Neural cell (in vitro differentiated cells): ENCODE measurements around the gene ISL2. TPM values are rescaled to one million over a fixed set of nuclear protein-coding genes. Genes with fewer than 3 reads are reported as not detected.

Source experiments
- H2AFZ ChIP-seq: fragments of 200-600, 300-800 bp; sonication (generic), shearing (Covaris generic); 2 replicates; pipeline ENCODE4 v1.6.0; 2014; ENCODE audit warnings: low read depth, mild to moderate bottlenecking, antibody characterized with exemption, low read length, moderate library complexity
- H3F3A ChIP-seq: fragments of 200-600 bp; shearing (Covaris generic); 2 replicates; pipeline ENCODE4 v1.6.1; 2016; ENCODE audit warnings: mild to moderate bottlenecking, moderate library complexity, mixed read lengths, antibody characterized with exemption, low read length; ENCODE audit not compliant: insufficient read depth, poor library complexity, severe bottlenecking
- H3K27ac ChIP-seq: fragments of 200-600, 300-800 bp; sonication (generic), shearing (Covaris generic); 2 replicates; pipeline ENCODE4 v1.5.1; 2014; ENCODE audit warnings: mild to moderate bottlenecking, low read length, moderate library complexity
- H3K27me3 ChIP-seq: fragments of 300-800, 200-600 bp; sonication (generic), shearing (Covaris generic); 2 replicates; pipeline ENCODE4 v1.6.0; 2014; ENCODE audit warnings: mild to moderate bottlenecking, low read depth, low read length, moderate library complexity; ENCODE audit not compliant: insufficient read depth
- H3K36me3 ChIP-seq: fragments of 300-800, 200-600 bp; sonication (generic), shearing (Covaris generic); 2 replicates; pipeline ENCODE4 v1.5.1; 2014; ENCODE audit warnings: mild to moderate bottlenecking, antibody characterized with exemption, low read length, moderate library complexity; ENCODE audit not compliant: insufficient read depth
- H3K4me2 ChIP-seq: fragments of 300-800, 200-600 bp; sonication (generic), shearing (Covaris generic); 2 replicates; pipeline ENCODE4 v1.6.0; 2014; ENCODE audit warnings: mild to moderate bottlenecking, low read length
- H3K4me3 ChIP-seq: fragments of 300-800, 200-600 bp; sonication (generic), shearing (Covaris generic); 2 replicates; pipeline ENCODE4 v1.5.1; 2014; ENCODE audit warnings: mild to moderate bottlenecking, low read length, moderate library complexity
- H3K79me2 ChIP-seq: fragments of 200-600 bp; shearing (Covaris generic); replicated peaks from 2 replicates; pipeline ENCODE4 v1.6.0; 2014; ENCODE audit warnings: mild to moderate bottlenecking, low read length, moderate library complexity; ENCODE audit not compliant: insufficient read depth
- H3K9ac ChIP-seq: fragments of 300-800, 200-600 bp; sonication (generic), shearing (Covaris generic); 2 replicates; pipeline ENCODE4 v1.6.1; 2016; ENCODE audit warnings: mild to moderate bottlenecking, low read length, mixed read lengths
- H3K9me2 ChIP-seq: fragments of 200-600 bp; shearing (Covaris generic); 2 replicates; pipeline ENCODE4 v1.6.1; 2016; ENCODE audit warnings: mild to moderate bottlenecking, low read length, mixed read lengths; ENCODE audit not compliant: insufficient read depth
- H3K9me3 ChIP-seq: fragments of 200-600, 300-800 bp; sonication (generic), shearing (Covaris generic); 2 replicates; pipeline ENCODE4 v1.6.1; 2016; ENCODE audit warnings: mild to moderate bottlenecking, mixed run types, low read length, moderate library complexity, mixed read lengths
- H4K20me1 ChIP-seq: fragments of 200-600 bp; shearing (Covaris generic); 2 replicates; pipeline ENCODE4 v1.6.1; 2016; ENCODE audit warnings: mild to moderate bottlenecking, mixed run types; ENCODE audit not compliant: insufficient read depth
- CTCF ChIP-seq: fragments of 450-650 bp; IDR thresholded peaks from 2 replicates; pipeline ENCODE4 v1.5.1; 2014; ENCODE audit warnings: antibody characterized with exemption, mild to moderate bottlenecking, moderate library complexity; ENCODE audit not compliant: poor library complexity, severe bottlenecking
- EP300 ChIP-seq: fragments of 450-650 bp; conservative IDR thresholded peaks from 2 replicates; pipeline ENCODE4 v1.6.1; 2014; ENCODE audit warnings: antibody characterized with exemption, mild to moderate bottlenecking, moderate library complexity; ENCODE audit not compliant: poor library complexity, severe bottlenecking
- EZH2 ChIP-seq: fragments of 200-600, 300-800 bp; shearing (Covaris generic), sonication (generic); IDR thresholded peaks from 2 replicates; pipeline ENCODE4 v1.6.1; 2014; ENCODE audit warnings: antibody characterized with exemption, low read length, borderline replicate concordance, mild to moderate bottlenecking; ENCODE audit not compliant: insufficient read depth, poor library complexity, severe bottlenecking
- MXI1 ChIP-seq: fragments of 450-650 bp; conservative IDR thresholded peaks from 2 replicates; pipeline ENCODE4 v1.6.1; 2014; ENCODE audit warnings: antibody characterized with exemption, mild to moderate bottlenecking; ENCODE audit not compliant: poor library complexity, severe bottlenecking
- POLR2AphosphoS5 ChIP-seq: IDR thresholded peaks from 2 replicates; pipeline ENCODE4 v1.6.1; 2012
- RAD21 ChIP-seq: fragments of 450-650 bp; conservative IDR thresholded peaks from 2 replicates; pipeline ENCODE4 v1.6.1; 2014; ENCODE audit warnings: antibody characterized with exemption, mild to moderate bottlenecking, moderate library complexity
- REST ChIP-seq: IDR thresholded peaks from 2 replicates; pipeline ENCODE4 v1.6.1; 2012; ENCODE audit warnings: borderline replicate concordance
- SMC3 ChIP-seq: fragments of 450-650 bp; conservative IDR thresholded peaks from 2 replicates; pipeline ENCODE4 v1.6.1; 2014; ENCODE audit warnings: antibody characterized with exemption, mild to moderate bottlenecking, moderate library complexity; ENCODE audit not compliant: poor library complexity
- TAF1 ChIP-seq: IDR thresholded peaks from 2 replicates; pipeline ENCODE4 v1.6.1; 2012; ENCODE audit warnings: low read depth
- polyA plus RNA-seq: library from polyadenylated mRNA; depleted of rRNA; stranded (reverse); fragments of >200 nt; gene quantifications from 2 replicates; pipeline ENCODE4 v1.2.3, GENCODE V29; 2014

ISL2 gene
- polyA plus RNA-seq, 1 donor from 2014 or later: not detected

GRCh38 chr15:76320012-76320411 lies 16.6 kb upstream of the ISL2 start:
- H3K9ac ChIP-seq: no peak overlapping the region
- H4K20me1 ChIP-seq: no peaks in the 10 kb centered on the region
- H3K9me2 ChIP-seq: no peaks in the 10 kb centered on the region
- H3K4me2 ChIP-seq: no peak overlapping the region
- no peak overlapping the region for H2AFZ ChIP-seq
- H3F3A ChIP-seq: no peaks in the 10 kb centered on the region
- H3K36me3 ChIP-seq: no peaks in the 10 kb centered on the region
- TF ChIP-seq EP300 (no peak), POLR2AphosphoS5 (no peak), RAD21 (no peak), SMC3 (no peak), MXI1 (no peak), REST (no peak), TAF1 (no peak), EZH2 (no peak), CTCF (no peak)
- no peak overlapping the region for H3K4me3 ChIP-seq
- no peak overlapping the region for H3K27ac ChIP-seq
- no peaks in the 10 kb centered on the region for H3K9me3 ChIP-seq
- H3K27me3 ChIP-seq: no peaks in the 10 kb centered on the region
- no peaks in the 10 kb centered on the region for H3K79me2 ChIP-seq

- Histone ChIP-seq H3K27ac (no peak overlapping the region), H3K27me3 (no peaks in the 10 kb centered on the region), H2AFZ (no peak overlapping the region), H3K36me3 (no peaks in the 10 kb centered on the region), H3K4me2 (no peak overlapping the region), H4K20me1 (no peaks in the 10 kb centered on the region), H3K79me2 (no peaks in the 10 kb centered on the region), H3F3A (no peaks in the 10 kb centered on the region), H3K9ac (no peak overlapping the region), H3K4me3 (no peak overlapping the region), H3K9me2 (no peaks in the 10 kb centered on the region), H3K9me3 (no peaks in the 10 kb centered on the region)
- no peak for TF ChIP-seq EZH2
- no peak for TF ChIP-seq MXI1
- no peak for TF ChIP-seq CTCF
These were observed 15.4 kb upstream of the ISL2 start for GRCh38 chr15:76321171-76321570.
